Stimulated activated effector memory CD8-positive, alpha-beta T cell treated with anti-CD3 and anti-CD28 coated beads, Interleukin-12 subunit alpha, Interleukin-12 subunit beta, amount 100 ng/mL, for 72 hours (primary cell): ENCODE measurements around the gene CTNNA3.
"Not testable (repeated sequence)": the region's sequence is repeated elsewhere in the genome, so short reads cannot be mapped to it uniquely, and the experiment has no call there.

Experiments used
- ATAC-seq: fragments of 150-1000 bp; cut with Tn5 transposase; 2 replicates; pipeline ENCODE4 v1.10.0; 2021
- DNase-seq, 2 donors: peaks; one replicate each; pipeline ENCODE4 v3.0.0; 2021 to 2022; ENCODE audit warnings: low spot score in 2 of 2
- H3K27ac Mint-ChIP-seq: one replicate; pipeline ENCODE4 v1.8.0; 2022; ENCODE audit warnings: mild to moderate bottlenecking, mixed read lengths
- H3K36me3 Mint-ChIP-seq: one replicate; pipeline ENCODE4 v1.8.0; 2022; ENCODE audit warnings: mild to moderate bottlenecking, mixed read lengths
- H3K4me1 Mint-ChIP-seq: one replicate; pipeline ENCODE4 v1.8.0; 2022; ENCODE audit warnings: mixed read lengths
- H3K4me3 Mint-ChIP-seq: one replicate; pipeline ENCODE4 v1.8.0; 2022; ENCODE audit warnings: mild to moderate bottlenecking, mixed read lengths
- H3K9me3 Mint-ChIP-seq: one replicate; pipeline ENCODE4 v1.8.0; 2022; ENCODE audit warnings: mixed read lengths

The CTNNA3 gene

DNA sequence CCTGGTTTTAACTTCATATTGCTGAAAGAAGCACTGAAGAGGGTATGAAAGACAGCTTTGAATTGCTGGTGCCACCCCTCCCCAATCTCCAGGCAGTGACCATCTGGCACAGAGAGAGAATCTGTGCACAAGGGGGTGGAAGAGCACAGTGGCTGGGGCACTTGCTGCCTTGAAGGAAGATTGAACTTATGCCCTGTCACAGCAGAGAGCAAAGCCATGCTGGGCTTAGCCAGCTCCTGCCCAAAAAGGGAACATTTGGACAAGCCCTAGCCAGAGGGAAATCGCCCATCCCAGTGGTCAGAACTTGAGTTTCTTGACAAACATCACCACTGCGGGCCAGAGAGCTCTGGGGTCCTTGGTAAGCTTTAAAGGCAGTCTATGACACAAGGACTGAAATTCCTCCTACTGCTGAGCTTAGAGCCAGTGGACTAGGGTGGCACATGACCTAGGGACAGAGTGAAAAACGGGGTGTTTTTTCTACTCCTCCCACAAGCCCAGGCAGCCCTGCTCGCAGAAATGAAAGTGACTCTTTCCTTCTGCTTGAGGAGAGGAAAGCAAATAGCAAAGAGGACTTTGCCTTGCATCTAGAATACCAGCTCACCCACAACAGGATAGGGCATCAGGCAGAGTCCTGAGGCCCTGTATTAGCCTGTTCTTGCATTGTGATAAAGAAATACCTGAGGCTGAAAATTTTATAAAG, 257.2 kb downstream of the CTNNA3 start:
- Mint-ChIP-seq H3K4me3 (no peak overlapping the region), H3K9me3 (peaks cover 26% of the 10 kb centered on the region), H3K36me3 (no peaks in the 10 kb centered on the region), H3K27ac (no peak overlapping the region), H3K4me1 (no peaks in the 10 kb centered on the region)
- DNase-seq (no peak), ATAC-seq (no peak)

DNA sequence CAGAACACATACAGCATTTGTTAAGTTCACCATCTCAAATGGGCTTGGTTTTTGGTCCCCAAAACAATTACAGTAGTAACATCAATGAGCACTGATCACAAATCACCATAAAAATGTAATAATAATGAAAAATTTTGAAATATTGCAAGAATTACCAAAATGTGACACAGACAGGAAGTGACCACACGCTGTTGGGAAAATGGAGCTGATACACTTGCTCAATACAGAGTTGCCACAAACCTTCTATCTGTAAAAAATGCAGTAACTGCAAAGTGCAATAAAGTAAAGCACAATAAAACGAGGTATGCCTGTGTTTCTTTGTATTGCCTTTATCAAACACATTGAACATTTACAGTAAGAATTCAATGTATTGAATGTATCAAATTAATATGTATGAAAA, 262.7 kb downstream of the CTNNA3 start:
- Mint-ChIP-seq H3K36me3 (no peaks in the 10 kb centered on the region), H3K4me1 (no peaks in the 10 kb centered on the region), H3K9me3 (peaks cover 7% of the 10 kb centered on the region), H3K4me3 (no peak overlapping the region), H3K27ac (no peak overlapping the region)
- ATAC-seq = no peak
- no peak for DNase-seq

DNA sequence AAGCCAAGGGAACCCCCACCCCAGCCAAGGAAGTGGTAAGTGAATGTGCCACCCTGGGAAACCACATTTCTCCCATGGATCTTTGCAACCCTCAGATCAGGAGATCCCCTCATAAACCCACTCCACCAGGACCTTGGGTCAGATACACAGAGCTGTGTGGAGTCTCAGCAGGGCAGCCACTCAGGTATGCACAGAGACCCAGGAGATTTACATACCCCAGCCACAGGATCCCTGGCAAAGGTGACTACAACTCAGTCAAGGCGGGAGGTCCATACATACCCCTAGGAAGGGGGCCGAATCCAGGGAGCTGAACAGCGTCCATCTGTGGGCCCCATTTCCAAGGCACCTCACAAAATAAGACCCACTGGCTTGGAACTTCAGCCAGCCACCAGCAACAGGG, 293.4 kb downstream of the CTNNA3 start:
- no peak for DNase-seq
- no peaks in the 10 kb centered on the region for H3K36me3 Mint-ChIP-seq
- no peak for ATAC-seq
- H3K4me1 Mint-ChIP-seq = no peaks in the 10 kb centered on the region
- H3K4me3 Mint-ChIP-seq = no peak overlapping the region
- H3K9me3 Mint-ChIP-seq = peaks cover 6% of the 10 kb centered on the region
- H3K27ac Mint-ChIP-seq = no peak overlapping the region

DNA sequence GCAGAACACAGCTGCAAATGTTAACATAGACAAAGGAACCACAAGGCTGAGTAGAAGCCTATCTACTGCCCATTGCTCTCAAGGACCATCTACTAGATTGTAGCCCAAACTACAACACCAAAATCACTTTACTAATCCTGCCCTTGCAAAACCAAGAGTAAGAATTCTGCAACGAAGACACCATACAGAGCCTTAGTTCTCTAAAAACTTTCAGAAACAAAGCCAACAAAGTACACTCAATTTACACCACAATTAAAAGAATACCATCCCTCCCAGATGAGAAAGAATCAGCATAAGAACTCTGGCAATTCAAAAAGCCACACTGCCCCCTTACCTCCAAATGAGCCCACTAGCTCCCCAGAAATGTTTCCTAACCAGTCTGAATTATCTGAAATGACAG, 294.3 kb downstream of the CTNNA3 start:
- H3K9me3 Mint-ChIP-seq = peaks cover 6% of the 10 kb centered on the region
- H3K4me1 Mint-ChIP-seq = no peaks in the 10 kb centered on the region
- no peaks in the 10 kb centered on the region for H3K36me3 Mint-ChIP-seq
- no peak overlapping the region for H3K4me3 Mint-ChIP-seq
- no peak overlapping the region for H3K27ac Mint-ChIP-seq
- DNase-seq (no peak), ATAC-seq (no peak)

DNA sequence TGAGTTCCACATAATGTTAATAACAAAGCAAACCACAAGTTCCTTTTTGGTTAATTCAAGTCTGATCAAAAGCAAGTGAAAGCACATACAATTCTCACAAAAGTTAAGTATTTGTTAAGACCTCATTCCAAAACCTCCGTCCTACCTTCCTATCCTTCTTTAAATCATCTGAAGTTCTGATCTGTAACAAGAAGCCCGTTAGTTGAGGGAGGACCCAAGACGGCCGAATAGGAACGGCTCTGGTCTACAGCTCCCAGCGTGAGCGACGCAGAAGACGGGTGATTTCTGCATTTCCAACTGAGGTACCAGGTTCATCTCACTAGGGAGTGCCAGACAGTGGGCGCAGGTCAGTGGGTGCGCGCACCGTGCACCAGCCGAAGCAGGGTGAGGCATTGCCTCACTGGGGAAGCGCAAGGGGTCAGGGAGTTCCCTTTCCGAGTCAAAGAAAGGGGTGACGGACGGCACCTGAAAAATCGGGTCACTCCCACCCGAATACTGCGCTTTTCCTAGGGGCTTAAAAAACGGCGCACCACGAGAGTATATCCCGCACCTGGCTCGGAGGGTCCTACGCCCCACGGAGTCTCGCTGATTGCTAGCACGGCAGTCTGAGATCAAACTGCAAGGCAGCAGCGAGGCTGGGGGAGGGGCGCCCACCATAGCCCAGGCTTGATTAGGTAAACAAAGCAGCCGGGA, 309.0 kb downstream of the CTNNA3 start:
- not testable (repeated sequence) for H3K4me1 Mint-ChIP-seq, ATAC-seq, H3K36me3 Mint-ChIP-seq, H3K9me3 Mint-ChIP-seq, H3K4me3 Mint-ChIP-seq, DNase-seq, H3K27ac Mint-ChIP-seq

DNA sequence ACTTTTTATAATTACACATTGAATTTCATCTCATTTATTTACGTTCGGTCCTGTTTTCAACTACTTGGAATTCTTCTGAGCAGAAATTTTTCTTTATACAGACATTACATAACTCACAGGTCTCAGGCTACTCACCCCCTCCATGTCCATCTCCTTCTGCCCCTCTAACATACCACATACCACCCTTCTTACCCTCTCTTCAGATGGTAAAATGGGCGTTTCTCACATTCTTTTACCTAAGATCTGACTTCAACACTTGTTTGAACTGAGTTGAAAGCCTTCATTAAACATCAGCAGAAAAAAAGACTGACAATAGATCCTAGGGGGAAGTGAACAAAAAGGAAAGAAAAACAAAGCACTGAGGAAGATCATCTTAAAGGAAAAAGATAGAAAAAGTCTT, 309.7 kb downstream of the CTNNA3 start:
- Mint-ChIP-seq H3K4me3 (no peak overlapping the region), H3K4me1 (no peaks in the 10 kb centered on the region), H3K27ac (no peak overlapping the region), H3K36me3 (no peaks in the 10 kb centered on the region), H3K9me3 (no peaks in the 10 kb centered on the region)
- no peak for ATAC-seq
- DNase-seq = no peak

DNA sequence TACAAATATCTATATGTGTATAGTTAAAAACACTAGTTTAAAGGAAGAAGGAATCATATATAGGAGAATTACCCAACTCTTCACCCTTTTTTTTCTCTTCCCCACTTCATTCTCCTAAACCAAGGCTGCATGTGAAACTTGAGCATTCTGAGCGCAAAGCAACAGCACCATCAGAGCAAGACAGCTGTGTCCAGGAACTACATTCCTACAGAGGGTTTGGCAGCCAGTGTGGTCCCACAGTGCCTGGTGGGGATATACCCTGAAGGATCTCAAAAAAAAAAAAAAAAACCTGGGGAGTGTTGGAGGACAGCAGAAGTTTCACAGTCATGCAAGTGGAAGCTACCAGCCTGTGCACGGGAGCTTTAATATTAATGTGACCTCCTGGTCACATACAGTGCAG, 310.4 kb downstream of the CTNNA3 start:
- DNase-seq = no peak
- no peak for ATAC-seq
- no peaks in the 10 kb centered on the region for H3K36me3 Mint-ChIP-seq
- no peaks in the 10 kb centered on the region for H3K9me3 Mint-ChIP-seq
- no peak overlapping the region for H3K27ac Mint-ChIP-seq
- H3K4me3 Mint-ChIP-seq = no peak overlapping the region
- no peaks in the 10 kb centered on the region for H3K4me1 Mint-ChIP-seq

DNA sequence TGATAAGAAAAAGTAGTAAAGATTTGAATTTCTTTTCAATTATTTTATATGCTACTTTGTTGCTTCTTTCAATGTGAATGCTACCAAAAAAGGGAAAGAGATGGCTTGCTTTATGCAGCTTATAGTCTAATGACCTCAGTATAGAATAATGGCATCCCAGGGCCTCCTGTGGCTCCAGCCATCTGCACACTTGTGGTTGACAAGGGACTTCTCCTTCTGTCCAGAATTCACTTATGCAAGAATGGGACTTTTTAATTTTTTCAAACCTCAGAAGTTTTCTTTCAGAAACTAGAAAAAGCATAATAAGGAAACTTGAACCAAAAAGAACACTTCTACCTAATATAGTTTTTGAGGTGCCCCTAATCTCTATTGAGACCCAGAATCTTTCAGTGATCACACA, 310.9 kb downstream of the CTNNA3 start:
- ATAC-seq (no peak), DNase-seq (no peak)
- H3K27ac Mint-ChIP-seq = no peak overlapping the region
- no peaks in the 10 kb centered on the region for H3K36me3 Mint-ChIP-seq
- no peak overlapping the region for H3K4me3 Mint-ChIP-seq
- H3K4me1 Mint-ChIP-seq = no peaks in the 10 kb centered on the region
- H3K9me3 Mint-ChIP-seq = no peaks in the 10 kb centered on the region

DNA sequence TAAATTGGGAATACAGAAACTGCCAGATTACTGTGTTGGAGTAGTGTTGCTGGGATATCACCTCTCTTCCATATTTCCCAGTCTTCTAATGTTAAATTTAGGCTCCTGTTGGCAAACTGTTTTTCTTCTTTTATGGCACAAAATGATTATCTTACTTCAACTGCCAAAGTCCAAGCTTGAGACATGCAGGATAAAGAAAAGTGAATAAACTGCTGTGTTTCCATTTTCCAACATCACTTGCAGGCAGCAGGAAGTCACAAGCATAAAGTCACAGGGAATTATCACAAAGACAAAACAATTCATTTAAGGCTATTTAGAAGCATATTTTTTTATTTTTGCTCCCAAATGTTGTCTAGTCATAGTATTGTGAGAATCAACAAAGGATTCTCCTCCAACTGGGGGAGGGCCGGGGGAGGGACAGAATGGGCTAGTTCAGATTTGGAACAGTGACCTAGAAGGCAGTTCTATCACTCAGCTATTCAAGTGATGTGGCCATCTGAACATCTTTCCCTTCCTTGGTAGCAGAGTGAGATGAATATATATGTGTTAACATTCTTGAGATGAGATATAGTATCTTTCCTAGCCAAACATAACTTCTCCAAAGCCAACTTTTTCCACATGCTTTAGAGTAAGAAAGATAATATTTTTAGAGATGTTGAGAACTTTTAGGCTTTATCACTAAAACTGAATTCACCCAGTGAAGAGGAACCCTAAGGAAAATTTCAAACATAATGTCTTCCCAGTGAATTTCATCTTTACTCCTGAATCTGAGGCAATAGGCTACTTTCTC, 364.7 kb downstream of the CTNNA3 start:
- Mint-ChIP-seq H3K9me3 (peaks cover 14% of the 10 kb centered on the region), H3K4me3 (no peak overlapping the region), H3K27ac (no peak overlapping the region), H3K4me1 (no peaks in the 10 kb centered on the region), H3K36me3 (no peaks in the 10 kb centered on the region)
- ATAC-seq (no peak), DNase-seq (no peak)

DNA sequence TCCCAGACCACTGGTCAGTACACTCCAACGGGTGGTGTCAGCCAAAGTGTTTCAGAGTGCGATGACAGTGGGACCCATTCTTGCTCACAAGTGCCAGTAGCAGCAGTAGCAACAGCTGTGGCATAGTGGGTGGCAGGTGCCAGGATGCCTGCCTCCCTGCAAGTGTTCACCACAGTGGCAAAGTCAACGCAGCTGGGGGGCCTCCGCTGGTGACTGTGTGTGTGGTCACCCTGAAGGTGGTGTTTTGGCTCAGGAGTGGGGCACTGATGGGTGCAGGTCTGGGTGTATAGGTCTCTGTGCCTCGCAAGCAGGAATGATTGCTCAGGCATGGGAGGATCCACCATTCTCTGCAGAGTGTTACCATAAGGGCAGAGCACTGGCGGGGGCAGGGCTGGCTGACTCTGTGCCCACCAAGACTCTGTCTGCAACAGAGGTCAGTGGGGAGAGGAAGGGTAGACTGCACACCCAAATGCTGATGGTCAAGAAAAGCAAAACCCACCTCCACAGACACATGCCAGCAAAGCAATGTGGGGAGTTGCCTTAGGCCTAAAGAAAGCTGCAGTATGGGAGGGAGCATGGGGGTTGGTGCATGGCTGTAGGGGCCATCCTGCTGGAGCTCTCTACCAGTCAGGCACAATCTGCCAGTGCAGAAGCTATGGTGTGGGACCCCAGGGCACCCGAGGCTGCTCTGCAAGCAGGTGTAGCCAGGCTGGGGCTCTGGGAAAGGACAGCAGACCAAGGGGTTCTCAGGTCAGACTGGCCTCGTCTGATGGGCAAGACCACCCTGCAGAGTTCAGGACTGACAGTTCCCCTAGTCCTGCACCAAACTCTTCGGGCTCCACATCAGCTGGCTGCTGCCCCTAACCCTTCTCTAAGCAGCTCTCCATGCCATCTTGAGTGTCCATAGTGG, 368.1 kb downstream of the CTNNA3 start:
- Mint-ChIP-seq H3K4me1 (no peaks in the 10 kb centered on the region), H3K9me3 (peaks cover 24% of the 10 kb centered on the region), H3K4me3 (no peak overlapping the region), H3K36me3 (no peaks in the 10 kb centered on the region), H3K27ac (no peak overlapping the region)
- DNase-seq (no peak), ATAC-seq (no peak)

DNA sequence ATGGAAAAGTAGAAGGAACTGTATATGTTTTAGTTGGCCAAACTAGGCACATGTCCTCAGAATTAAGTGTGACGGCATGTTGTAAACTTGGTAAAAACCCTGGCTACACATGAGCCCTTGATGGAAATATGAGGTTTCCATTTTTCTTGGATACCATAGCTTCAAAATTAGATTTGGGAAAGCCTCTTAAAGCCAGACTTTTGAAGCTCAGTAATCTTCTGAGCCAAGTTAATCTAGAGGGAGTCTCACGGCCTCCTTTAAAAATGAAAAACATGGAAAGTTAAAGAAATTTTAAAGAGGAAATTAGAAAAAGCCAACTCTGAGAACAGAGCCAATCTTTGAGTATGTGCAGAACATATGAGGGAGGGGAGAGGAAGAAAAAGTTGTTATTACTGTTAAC, 376.0 kb downstream of the CTNNA3 start:
- Mint-ChIP-seq H3K27ac (no peak overlapping the region), H3K36me3 (no peaks in the 10 kb centered on the region), H3K9me3 (peaks cover 11% of the 10 kb centered on the region), H3K4me1 (no peaks in the 10 kb centered on the region), H3K4me3 (no peak overlapping the region)
- ATAC-seq (no peak), DNase-seq (no peak)

DNA sequence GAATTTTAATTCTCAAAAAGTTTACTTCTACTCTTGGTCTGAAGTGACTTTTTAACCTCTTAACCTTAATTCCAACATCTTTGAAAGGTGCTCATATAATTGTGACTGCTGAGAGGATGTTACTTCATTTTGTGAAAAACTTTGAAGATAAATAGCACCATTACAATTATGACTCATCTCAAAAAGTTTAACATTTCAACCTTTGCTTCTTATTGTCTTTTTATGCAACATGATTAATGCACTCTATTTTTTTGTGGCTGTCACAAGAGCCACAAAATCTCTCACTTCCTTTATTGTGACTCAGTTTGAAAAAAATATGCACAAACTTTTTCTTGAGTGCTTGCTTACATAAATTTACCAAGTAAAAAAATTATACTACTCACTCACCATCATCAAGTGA, 387.1 kb downstream of the CTNNA3 start:
- Mint-ChIP-seq H3K27ac (no peak overlapping the region), H3K9me3 (peaks cover 13% of the 10 kb centered on the region), H3K36me3 (no peaks in the 10 kb centered on the region), H3K4me1 (no peaks in the 10 kb centered on the region), H3K4me3 (no peak overlapping the region)
- DNase-seq (no peak), ATAC-seq (no peak)

DNA sequence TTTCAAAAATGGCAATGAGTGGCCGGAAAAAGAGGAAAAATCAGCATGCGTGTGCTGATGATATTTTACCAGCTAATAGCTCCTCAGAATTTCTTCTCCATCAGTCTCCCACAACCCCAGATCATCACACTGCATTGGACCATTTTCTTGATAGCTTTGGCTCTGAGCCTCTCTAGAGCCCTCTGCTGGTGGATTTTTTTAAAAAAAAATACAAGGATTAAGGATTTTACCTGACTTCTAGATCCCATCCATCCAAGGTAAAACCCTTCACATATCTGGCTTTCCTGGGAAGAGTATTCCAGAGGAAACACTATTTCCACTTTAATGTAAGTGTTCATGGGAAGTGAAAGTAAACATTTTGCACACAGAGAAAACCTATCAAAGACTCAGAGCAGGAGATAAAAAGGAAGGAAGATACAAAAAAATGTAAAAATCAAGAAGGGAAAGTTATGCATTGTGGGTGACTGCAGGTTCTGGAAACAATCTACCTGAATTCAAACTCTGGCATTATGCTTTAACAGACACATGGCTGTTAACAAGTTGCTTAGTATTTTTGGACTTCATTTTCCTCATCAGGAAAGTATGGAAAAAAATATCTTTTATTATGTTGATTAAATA, 389.3 kb downstream of the CTNNA3 start:
- H3K4me1 Mint-ChIP-seq = no peaks in the 10 kb centered on the region
- DNase-seq = no peak
- H3K9me3 Mint-ChIP-seq = peaks cover 9% of the 10 kb centered on the region
- no peak overlapping the region for H3K27ac Mint-ChIP-seq
- H3K4me3 Mint-ChIP-seq = no peak overlapping the region
- no peaks in the 10 kb centered on the region for H3K36me3 Mint-ChIP-seq
- no peak for ATAC-seq

DNA sequence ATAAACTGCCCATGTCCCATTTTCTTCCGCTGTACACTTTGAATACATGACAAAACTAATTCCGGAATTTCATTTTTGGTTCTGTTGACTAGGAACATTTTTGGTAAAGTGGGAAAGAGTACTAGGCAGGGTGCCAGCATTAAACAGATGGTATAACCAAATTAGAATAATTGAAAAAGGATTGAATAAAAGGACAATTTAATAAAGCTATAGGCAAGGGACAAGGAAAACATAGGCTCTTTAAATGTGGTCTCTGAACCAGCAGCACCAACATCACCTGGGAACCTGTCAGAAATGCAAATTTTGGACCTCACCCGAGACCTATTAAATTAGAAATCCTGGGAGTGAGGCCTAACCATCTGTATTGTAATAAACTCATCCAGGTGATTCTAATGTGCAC, 393.3 kb downstream of the CTNNA3 start:
- H3K9me3 Mint-ChIP-seq = peaks cover 4% of the 10 kb centered on the region
- H3K27ac Mint-ChIP-seq = no peak overlapping the region
- no peak for DNase-seq
- H3K4me1 Mint-ChIP-seq = no peaks in the 10 kb centered on the region
- H3K4me3 Mint-ChIP-seq = no peak overlapping the region
- H3K36me3 Mint-ChIP-seq = no peaks in the 10 kb centered on the region
- no peak for ATAC-seq

DNA sequence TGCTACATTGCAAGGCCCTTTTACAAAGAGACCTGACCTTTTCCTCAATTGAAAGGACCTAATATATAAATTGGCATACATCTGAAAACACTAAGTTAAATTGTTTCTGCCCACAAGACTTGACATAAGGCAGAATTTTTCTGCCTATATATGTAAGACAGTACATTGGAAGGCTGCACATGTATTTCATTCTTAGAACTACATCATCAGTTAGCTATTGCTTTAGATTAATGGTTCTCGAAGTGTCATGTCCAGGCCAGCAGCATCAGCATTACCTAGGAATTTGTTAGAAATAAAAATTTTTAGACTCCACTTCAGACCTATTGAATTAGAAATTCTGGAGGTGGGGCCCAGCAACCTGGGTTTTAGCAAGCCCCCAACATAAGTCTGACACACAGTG, 396.2 kb downstream of the CTNNA3 start:
- Mint-ChIP-seq H3K27ac (no peak overlapping the region), H3K4me3 (no peak overlapping the region), H3K4me1 (no peaks in the 10 kb centered on the region), H3K36me3 (no peaks in the 10 kb centered on the region), H3K9me3 (peaks cover 2% of the 10 kb centered on the region)
- no peak for DNase-seq
- no peak for ATAC-seq
